Immature natural killer cell (primary cell): ENCODE data around the gene ANKIB1. TPM values are rescaled to one million over a fixed set of nuclear protein-coding genes. Genes with fewer than 3 reads are reported as not detected.

Experiments used
- DNase-seq, 3 donors: peaks; one replicate each; pipeline ENCODE4 v3.0.0; 2022; ENCODE audit warnings: mixed read lengths in 1 of 3
- H3K27ac Mint-ChIP-seq, 6 donors: one replicate each; pipeline ENCODE4 v1.8.0; 2020; ENCODE audit warnings: mixed read lengths in 6 of 6, mild to moderate bottlenecking in 5 of 6, inconsistent platforms in 4 of 6, moderate library complexity in 3 of 6
- H3K27me3 Mint-ChIP-seq, 3 donors: one replicate each; pipeline ENCODE4 v1.8.0; 2020 to 2021; ENCODE audit warnings: low read depth in 3 of 3, mild to moderate bottlenecking in 3 of 3, mixed read lengths in 3 of 3, moderate library complexity in 3 of 3, inconsistent platforms in 1 of 3
- H3K36me3 Mint-ChIP-seq, 3 donors: one replicate each; pipeline ENCODE4 v1.8.0; 2020; ENCODE audit warnings: mixed read lengths in 3 of 3, inconsistent platforms in 2 of 3, mild to moderate bottlenecking in 2 of 3
- H3K4me1 Mint-ChIP-seq, 2 donors: one replicate each; pipeline ENCODE4 v1.8.0; 2020; ENCODE audit warnings: inconsistent platforms in 2 of 2, mild to moderate bottlenecking in 2 of 2, mixed read lengths in 2 of 2, moderate library complexity in 1 of 2
- H3K4me3 Mint-ChIP-seq, 5 donors: one replicate each; pipeline ENCODE4 v1.8.0; 2020; ENCODE audit warnings: mild to moderate bottlenecking in 5 of 5, mixed read lengths in 5 of 5, inconsistent platforms in 3 of 5, moderate library complexity in 3 of 5
- H3K9me3 Mint-ChIP-seq, 6 donors: one replicate each; pipeline ENCODE4 v1.8.0; 2020; ENCODE audit warnings: mild to moderate bottlenecking in 6 of 6, mixed read lengths in 6 of 6, inconsistent platforms in 4 of 6, moderate library complexity in 3 of 6
- polyA plus RNA-seq, 3 donors: library from polyadenylated mRNA; unstranded; fragments of 300-500 nt; fragmentation: Illumina TruSeq; gene quantifications; one replicate each; pipeline ENCODE4 v1.2.3, GENCODE V29; 2021

The ANKIB1 gene
- 10 to 100 TPM in 2 of 3 donors, 1 to 10 TPM in 1; 9.6 to 18.6 (median 13.4) TPM for polyA plus RNA-seq

- H3K4me1 Mint-ChIP-seq: peaks cover 46 to 60% of the 10 kb centered on the region in 2 donors
These were observed at the start of gene ANKIB1, which contains the start of gene KRIT1 for GRCh38 chr7:92245487-92246359. Gene ANKIB1, plus strand, starts transcription at chr7:92245974. Its CDS starts 49,005 bp downstream, at chr7:92294979. Gene KRIT1, minus strand, starts transcription at chr7:92245914. Its CDS starts 3,779 bp downstream, at chr7:92242135.

GRCh38 chr7:92200791-92201190 is 45.0 kb upstream of the ANKIB1 start:
- peak overlapping the region in 1 of 6 donors; percentile 53 for H3K27ac Mint-ChIP-seq
- no peaks in the 10 kb centered on the region for H3K4me1 Mint-ChIP-seq
- DNase-seq: no peak
- H3K36me3 Mint-ChIP-seq: peaks cover 23 to 41% (median 23%) of the 10 kb centered on the region in 3 donors
- no peaks in the 10 kb centered on the region for H3K27me3 Mint-ChIP-seq
- H3K4me3 Mint-ChIP-seq: no peak overlapping the region
- H3K9me3 Mint-ChIP-seq: no peaks in the 10 kb centered on the region

More at GRCh38 chr7:92245487-92246359, at the start of gene ANKIB1, which contains the start of gene KRIT1:
- Mint-ChIP-seq H3K9me3 (no peaks in the 10 kb centered on the region), H3K36me3 (peaks cover 0 to 4% (median 0%) of the 10 kb centered on the region in 3 donors), H3K4me3 (peak within 1 kb of the TSS; percentile 99 to 100 (median 100)), H3K27me3 (peaks cover 8 to 25% (median 13%) of the 10 kb centered on the region in 3 donors), H3K27ac (peak within 1 kb of the TSS; percentile 99 to 100 (median 100))
- DNase-seq: peak; percentile 88 to 89 (median 89)

GRCh38 chr7:92205987-92206386 is 39.8 kb upstream of the ANKIB1 start:
- Mint-ChIP-seq H3K27me3 (no peaks in the 10 kb centered on the region), H3K9me3 (peaks cover 5 to 13% (median 8%) of the 10 kb centered on the region in 6 donors), H3K4me1 (peaks cover 11 to 28% of the 10 kb centered on the region in 2 donors), H3K27ac (no peak overlapping the region), H3K36me3 (peaks cover 38 to 58% (median 41%) of the 10 kb centered on the region in 3 donors), H3K4me3 (no peak overlapping the region)
- DNase-seq: no peak

- Mint-ChIP-seq H3K36me3 (peaks cover 43 to 63% (median 46%) of the 10 kb centered on the region in 3 donors), H3K9me3 (peaks cover 5 to 13% (median 8%) of the 10 kb centered on the region in 6 donors), H3K4me1 (peaks cover 11 to 28% of the 10 kb centered on the region in 2 donors), H3K27me3 (no peaks in the 10 kb centered on the region), H3K27ac (no peak overlapping the region), H3K4me3 (no peak overlapping the region)
- no peak for DNase-seq
These were observed 39.1 kb upstream of the ANKIB1 start for GRCh38 chr7:92206672-92207071.

GRCh38 chr7:92221766-92222165 is 24.0 kb upstream of the ANKIB1 start:
- H3K4me1 Mint-ChIP-seq: no peaks in the 10 kb centered on the region
- peaks cover 34 to 60% (median 39%) of the 10 kb centered on the region in 3 donors for H3K36me3 Mint-ChIP-seq
- no peak overlapping the region for H3K4me3 Mint-ChIP-seq

GRCh38 chr7:92226981-92227380 is 18.8 kb upstream of the ANKIB1 start:
- Mint-ChIP-seq H3K9me3 (no peaks in the 10 kb centered on the region), H3K4me1 (peaks cover 3 to 12% of the 10 kb centered on the region in 2 donors), H3K27ac (peak overlapping the region in 1 of 6 donors; percentile 7), H3K4me3 (no peak overlapping the region), H3K27me3 (peaks cover 0 to 2% (median 0%) of the 10 kb centered on the region in 3 donors), H3K36me3 (peaks cover 36 to 52% (median 38%) of the 10 kb centered on the region in 3 donors)
- no peak for DNase-seq

More at GRCh38 chr7:92221766-92222165, 24.0 kb upstream of the ANKIB1 start:
- no peaks in the 10 kb centered on the region for H3K9me3 Mint-ChIP-seq
- peaks cover 0 to 2% (median 2%) of the 10 kb centered on the region in 3 donors for H3K27me3 Mint-ChIP-seq
- no peak for DNase-seq
- no peak overlapping the region for H3K27ac Mint-ChIP-seq

GRCh38 chr7:92228100-92228499 is 17.7 kb upstream of the ANKIB1 start:
- DNase-seq: no peak
- Mint-ChIP-seq H3K4me3 (no peak overlapping the region), H3K4me1 (peaks cover 3 to 12% of the 10 kb centered on the region in 2 donors), H3K9me3 (no peaks in the 10 kb centered on the region), H3K36me3 (peaks cover 41 to 57% (median 41%) of the 10 kb centered on the region in 3 donors), H3K27me3 (peaks cover 0 to 3% (median 0%) of the 10 kb centered on the region in 3 donors), H3K27ac (peak overlapping the region in 1 of 6 donors; percentile 6)

- H3K27me3 Mint-ChIP-seq: peaks cover 0 to 3% (median 0%) of the 10 kb centered on the region in 3 donors
- H3K36me3 Mint-ChIP-seq: peaks cover 42 to 59% (median 43%) of the 10 kb centered on the region in 3 donors
- no peak overlapping the region for H3K27ac Mint-ChIP-seq
- no peak overlapping the region for H3K4me3 Mint-ChIP-seq
- H3K9me3 Mint-ChIP-seq: no peaks in the 10 kb centered on the region
- no peak for DNase-seq
- H3K4me1 Mint-ChIP-seq: peaks cover 3 to 12% of the 10 kb centered on the region in 2 donors
These were observed 17.0 kb upstream of the ANKIB1 start for GRCh38 chr7:92228742-92229141.

GRCh38 chr7:92230547-92230946 is 15.2 kb upstream of the ANKIB1 start:
- H3K9me3 Mint-ChIP-seq: no peaks in the 10 kb centered on the region
- peak overlapping the region in 3 of 6 donors; percentile 12 to 18 (median 17) for H3K27ac Mint-ChIP-seq
- H3K4me3 Mint-ChIP-seq: no peak overlapping the region
- H3K36me3 Mint-ChIP-seq: peaks cover 43 to 63% (median 46%) of the 10 kb centered on the region in 3 donors
- DNase-seq: no peak
- H3K4me1 Mint-ChIP-seq: peaks cover 3 to 12% of the 10 kb centered on the region in 2 donors
- peaks cover 0 to 3% (median 0%) of the 10 kb centered on the region in 3 donors for H3K27me3 Mint-ChIP-seq

GRCh38 chr7:92242972-92243371 is 2.8 kb upstream of the ANKIB1 start:
- Mint-ChIP-seq H3K27ac (no peak overlapping the region), H3K27me3 (peaks cover 8 to 25% (median 13%) of the 10 kb centered on the region in 3 donors), H3K36me3 (peaks cover 0 to 18% (median 5%) of the 10 kb centered on the region in 3 donors), H3K9me3 (no peaks in the 10 kb centered on the region), H3K4me1 (peaks cover 39 to 52% of the 10 kb centered on the region in 2 donors), H3K4me3 (no peak overlapping the region)
- DNase-seq: no peak

GRCh38 chr7:92244808-92245486 is 827 bp upstream of the ANKIB1 start:
- Mint-ChIP-seq H3K4me1 (peaks cover 46 to 60% of the 10 kb centered on the region in 2 donors), H3K27me3 (peaks cover 8 to 25% (median 13%) of the 10 kb centered on the region in 3 donors), H3K36me3 (peaks cover 0 to 10% (median 0%) of the 10 kb centered on the region in 3 donors), H3K27ac (peak overlapping the region; percentile 99 to 100 (median 100)), H3K9me3 (no peaks in the 10 kb centered on the region), H3K4me3 (peak overlapping the region; percentile 99 to 100 (median 100))
- no peak for DNase-seq

- Mint-ChIP-seq H3K27ac (peak overlapping the region; percentile 90 to 100 (median 94)), H3K27me3 (peaks cover 9 to 25% (median 13%) of the 10 kb centered on the region in 3 donors), H3K9me3 (no peaks in the 10 kb centered on the region), H3K4me3 (peak overlapping the region; percentile 90 to 100 (median 99)), H3K4me1 (peaks cover 48 to 65% of the 10 kb centered on the region in 2 donors), H3K36me3 (no peaks in the 10 kb centered on the region)
- DNase-seq: peak; percentile 58 to 66 (median 63)
These were observed 757 bp downstream of the ANKIB1 start for GRCh38 chr7:92246360-92247101.

- no peaks in the 10 kb centered on the region for H3K9me3 Mint-ChIP-seq
- no peak overlapping the region for H3K27ac Mint-ChIP-seq
- peaks cover 6 to 14% (median 8%) of the 10 kb centered on the region in 3 donors for H3K27me3 Mint-ChIP-seq
- no peak for DNase-seq
- H3K36me3 Mint-ChIP-seq: peaks cover 0 to 4% (median 0%) of the 10 kb centered on the region in 3 donors
- H3K4me1 Mint-ChIP-seq: peaks cover 35 to 60% of the 10 kb centered on the region in 2 donors
- no peak overlapping the region for H3K4me3 Mint-ChIP-seq
These were observed 4.8 kb downstream of the ANKIB1 start for GRCh38 chr7:92250603-92251002.
